Loucy (cell line): ENCODE data around the gene AKR1B15.

Experiments used
- EZH2phosphoT487 ChIP-seq: fragments of 200-600 bp; IDR thresholded peaks from 2 replicates; pipeline ENCODE4 v1.6.1; 2018; ENCODE audit warnings: antibody characterized with exemption, mild to moderate bottlenecking, moderate library complexity, borderline replicate concordance
- TF ChIP-seq, protein P1 (sequence below): fragments of 200-600 bp; sonication (generic); conservative IDR thresholded peaks from 2 replicates; pipeline ENCODE4 v1.5.1; 2014; ENCODE audit warnings: mild to moderate bottlenecking, antibody characterized with exemption, low read length

DNA sequence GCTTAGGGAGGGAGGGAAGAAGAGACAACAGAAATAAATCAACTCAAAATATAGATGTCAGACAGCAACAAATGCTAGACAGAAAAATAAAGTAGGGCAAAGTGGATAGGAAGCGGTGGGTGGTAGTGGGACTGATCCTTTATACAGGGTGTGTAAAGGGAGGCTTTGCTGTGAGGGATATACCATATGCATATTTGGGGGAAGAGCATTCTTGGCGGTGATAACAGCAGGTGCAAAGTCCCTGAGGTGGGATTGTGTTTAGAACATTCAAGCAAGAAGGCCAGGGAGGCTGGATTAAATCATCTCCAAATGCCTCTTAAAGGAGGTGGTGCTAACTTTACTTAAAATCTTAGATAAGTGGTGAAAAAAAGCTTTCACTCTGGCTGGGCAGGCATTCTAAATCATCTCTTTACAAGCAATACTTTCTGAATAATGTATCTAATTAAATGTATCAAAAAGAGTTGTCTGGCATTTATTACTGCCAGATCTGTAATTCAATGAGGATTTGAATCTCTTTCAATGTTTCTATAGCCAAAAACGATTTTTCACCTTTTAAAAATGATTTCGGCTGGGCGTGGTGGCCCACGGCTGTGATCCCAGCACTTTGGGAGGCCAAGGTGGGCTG is 9.4 kb upstream of the AKR1B15 start:
- TF ChIP-seq, protein P1, sequence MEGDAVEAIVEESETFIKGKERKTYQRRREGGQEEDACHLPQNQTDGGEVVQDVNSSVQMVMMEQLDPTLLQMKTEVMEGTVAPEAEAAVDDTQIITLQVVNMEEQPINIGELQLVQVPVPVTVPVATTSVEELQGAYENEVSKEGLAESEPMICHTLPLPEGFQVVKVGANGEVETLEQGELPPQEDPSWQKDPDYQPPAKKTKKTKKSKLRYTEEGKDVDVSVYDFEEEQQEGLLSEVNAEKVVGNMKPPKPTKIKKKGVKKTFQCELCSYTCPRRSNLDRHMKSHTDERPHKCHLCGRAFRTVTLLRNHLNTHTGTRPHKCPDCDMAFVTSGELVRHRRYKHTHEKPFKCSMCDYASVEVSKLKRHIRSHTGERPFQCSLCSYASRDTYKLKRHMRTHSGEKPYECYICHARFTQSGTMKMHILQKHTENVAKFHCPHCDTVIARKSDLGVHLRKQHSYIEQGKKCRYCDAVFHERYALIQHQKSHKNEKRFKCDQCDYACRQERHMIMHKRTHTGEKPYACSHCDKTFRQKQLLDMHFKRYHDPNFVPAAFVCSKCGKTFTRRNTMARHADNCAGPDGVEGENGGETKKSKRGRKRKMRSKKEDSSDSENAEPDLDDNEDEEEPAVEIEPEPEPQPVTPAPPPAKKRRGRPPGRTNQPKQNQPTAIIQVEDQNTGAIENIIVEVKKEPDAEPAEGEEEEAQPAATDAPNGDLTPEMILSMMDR: no peak
- TF ChIP-seq EZH2phosphoT487: no peak
